A549 (cell line): Measurements from ENCODE around the gene IGF1R. TPM values are rescaled to one million over a fixed set of nuclear protein-coding genes. Genes with fewer than 3 reads are reported as not detected.

Experiments used
- ATAC-seq, 2 experiments: fragments of 200-7000 bp in 1 of 2; fragments of >200 bp in 1 of 2; cut with Nextera tagmentation in 1 of 2; cut with Tn5 transposase in 1 of 2; 3 replicates each; pipeline versions ENCODE4 v1.8.0 to v1.9.1; 2018 to 2020; ENCODE audit warnings: mild to moderate bottlenecking in 1 of 2, moderate library complexity in 1 of 2
- CTCF ChIA-PET: fragments of 300-600 bp; sonication (Branson Sonifier 250); formaldehyde crosslinking; extraction: SDS; loops from one replicate; lab custom pipeline; 2021; ENCODE audit warnings: antibody characterized with exemption, inconsistent platforms; lab: Yijun Ruan, JAX
- POLR2A ChIA-PET: fragments of 350-600 bp; formaldehyde crosslinking; extraction: SDS; loops from one replicate; lab custom pipeline; 2021; ENCODE audit warnings: antibody characterized with exemption, inconsistent platforms; lab: Yijun Ruan, JAX
- DNase-seq, 2 experiments: peaks; one replicate each; pipeline versions ENCODE4 v3.0.0 to v3.0.0-alpha.2; 2011 to 2016; ENCODE audit warnings: low read depth in 1 of 2, low spot score in 1 of 2
- FAIRE-seq: peaks from 2 replicates; lab custom pipeline; 2011; peaks lifted over from hg19 to GRCh38; lab: Jason Lieb, UNC
- H3K27ac ChIP-seq, 2 experiments: fragments of >200 bp; sonication (Bioruptor Twin); formaldehyde crosslinking; 3 replicates each; pipeline ENCODE4 v1.5.1; 2016 to 2017
- H3K4me1 ChIP-seq: fragments of >200 bp; sonication (Bioruptor Twin); formaldehyde crosslinking; 3 replicates; pipeline ENCODE4 v1.6.1; 2016
- H3K4me2 ChIP-seq: fragments of >200 bp; sonication (Bioruptor Twin); formaldehyde crosslinking; 3 replicates; pipeline ENCODE4 v1.6.1; 2016
- H3K4me3 ChIP-seq: fragments of >200 bp; sonication (Bioruptor Twin); formaldehyde crosslinking; 3 replicates; pipeline ENCODE4 v1.5.1; 2016
- H3K9me3 ChIP-seq: fragments of >200 bp; sonication (Bioruptor Twin); formaldehyde crosslinking; 3 replicates; pipeline ENCODE4 v1.6.1; 2016
- ATOH8 ChIP-seq: fragments of 250-450 bp; sonication (Bioruptor Pico); IDR thresholded peaks from 2 replicates; pipeline ENCODE4 v1.5.0; 2020; ENCODE audit warnings: low read depth, mild to moderate bottlenecking, moderate library complexity
- CBX2 ChIP-seq: fragments of 200-600 bp; sonication (generic); IDR thresholded peaks from 2 replicates; pipeline ENCODE4 v1.6.1; 2016; ENCODE audit warnings: low read depth, mild to moderate bottlenecking, borderline replicate concordance
- CEBPB ChIP-seq, 2 experiments: fragments of >200 bp in 1 of 2; sonication (Bioruptor Twin) in 1 of 2; formaldehyde crosslinking in 1 of 2; IDR thresholded peaks; 2 replicates each; pipeline ENCODE4 v1.6.1; 2012 to 2016
- CHD2 ChIP-seq: fragments of 150-350 bp; IDR thresholded peaks from 2 replicates; pipeline ENCODE4 v1.6.1; 2014; ENCODE audit warnings: low read length; ENCODE audit not compliant: partially characterized antibody
- CHD4 ChIP-seq: fragments of 200-600 bp; sonication (generic); IDR thresholded peaks from 2 replicates; pipeline ENCODE4 v1.6.1; 2016; ENCODE audit warnings: antibody characterized with exemption, mild to moderate bottlenecking, borderline replicate concordance
- EHF ChIP-seq: fragments of 250-450 bp; sonication (Bioruptor Pico); IDR thresholded peaks from 2 replicates; pipeline ENCODE4 v1.5.0; 2020; ENCODE audit warnings: mild to moderate bottlenecking
- EHMT2 ChIP-seq: fragments of 200-600 bp; sonication (generic); IDR thresholded peaks from 2 replicates; pipeline ENCODE4 v1.6.1; 2016; ENCODE audit warnings: antibody characterized with exemption, low read depth, mild to moderate bottlenecking, moderate library complexity
- ELK1 ChIP-seq: fragments of 150-350 bp; IDR thresholded peaks from 2 replicates; pipeline ENCODE4 v1.6.1; 2014; ENCODE audit warnings: low read depth, mild to moderate bottlenecking, low read length
- EP300 ChIP-seq, 2 experiments: fragments of >200 bp; sonication (Bioruptor Twin); formaldehyde crosslinking; IDR thresholded peaks; 2 replicates in 1 of 2; 3 replicates in 1 of 2; pipeline ENCODE4 v1.6.1; 2016 to 2017
- ESRRA ChIP-seq: fragments of 150-350 bp; IDR thresholded peaks from 2 replicates; pipeline ENCODE4 v1.6.1; 2014; ENCODE audit warnings: mild to moderate bottlenecking, low read length, borderline replicate concordance
- FOSB ChIP-seq: fragments of 250-450 bp; sonication (Bioruptor Pico); IDR thresholded peaks from 2 replicates; pipeline ENCODE4 v1.5.0; 2020; ENCODE audit warnings: mild to moderate bottlenecking, moderate library complexity
- FOSL2 ChIP-seq, 2 experiments: fragments of 450-650 bp in 1 of 2; fragments of >200 bp in 1 of 2; sonication (Bioruptor Twin) in 1 of 2; formaldehyde crosslinking; IDR thresholded peaks; 2 replicates each; pipeline versions ENCODE4 v1.5.0 to v1.6.1; 2016 to 2020; ENCODE audit warnings: mild to moderate bottlenecking in 1 of 2, moderate library complexity in 1 of 2
- GATA3 ChIP-seq: IDR thresholded peaks from 2 replicates; pipeline ENCODE4 v1.6.1; 2012; ENCODE audit warnings: borderline replicate concordance
- HEYL ChIP-seq: fragments of 250-450 bp; sonication (Bioruptor Pico); IDR thresholded peaks from 2 replicates; pipeline ENCODE4 v1.8.0; 2021; ENCODE audit warnings: mild to moderate bottlenecking, moderate library complexity
- HOXA7 ChIP-seq: fragments of 250-450 bp; sonication (Bioruptor Pico); IDR thresholded peaks from 2 replicates; pipeline ENCODE4 v1.5.0; 2020; ENCODE audit warnings: mild to moderate bottlenecking, moderate library complexity
- HOXB5 ChIP-seq: fragments of 250-450 bp; sonication (Bioruptor Pico); IDR thresholded peaks from 2 replicates; pipeline ENCODE4 v1.5.0; 2020; ENCODE audit warnings: mild to moderate bottlenecking, moderate library complexity
- KDM1A ChIP-seq: fragments of 200-600 bp; sonication (generic); IDR thresholded peaks from 2 replicates; pipeline ENCODE4 v1.6.1; 2016; ENCODE audit warnings: low read depth, mild to moderate bottlenecking
- MAFK ChIP-seq: fragments of 450-650 bp; IDR thresholded peaks from 2 replicates; pipeline ENCODE4 v1.6.1; 2014; ENCODE audit not compliant: partially characterized antibody
- NPAS2 ChIP-seq: fragments of 250-450 bp; sonication (Bioruptor Pico); IDR thresholded peaks from 2 replicates; pipeline ENCODE4 v1.8.0; 2022; ENCODE audit warnings: mild to moderate bottlenecking, moderate library complexity, borderline replicate concordance
- PBX3 ChIP-seq: IDR thresholded peaks from 2 replicates; pipeline ENCODE4 v1.6.1; 2012
- PHF8 ChIP-seq: fragments of 200-600 bp; sonication (generic); IDR thresholded peaks from 2 replicates; pipeline ENCODE4 v1.6.1; 2016; ENCODE audit warnings: low read depth, mild to moderate bottlenecking, antibody characterized with exemption, moderate library complexity, borderline replicate concordance
- RNF2 ChIP-seq: fragments of 200-600 bp; sonication (generic); IDR thresholded peaks from 2 replicates; pipeline ENCODE4 v1.6.1; 2016; ENCODE audit warnings: low read depth, mild to moderate bottlenecking, antibody characterized with exemption, moderate library complexity, borderline replicate concordance
- TFCP2L1 ChIP-seq: fragments of 250-450 bp; sonication (Bioruptor Pico); IDR thresholded peaks from 2 replicates; pipeline ENCODE4 v1.5.0; 2021; ENCODE audit warnings: mild to moderate bottlenecking
- TP53 ChIP-seq: fragments of 250-450 bp; sonication (Bioruptor Pico); IDR thresholded peaks from 2 replicates; pipeline ENCODE4 v1.5.0; 2021; ENCODE audit warnings: mild to moderate bottlenecking, moderate library complexity
- ZFP36 ChIP-seq: fragments of 450-650 bp; IDR thresholded peaks from 2 replicates; pipeline ENCODE4 v1.6.1; 2014; ENCODE audit warnings: borderline replicate concordance; ENCODE audit not compliant: partially characterized antibody
- ZNF302 ChIP-seq: fragments of 250-450 bp; sonication (Bioruptor Pico); IDR thresholded peaks from 2 replicates; pipeline ENCODE4 v1.9.0; 2021; ENCODE audit warnings: inconsistent platforms, mild to moderate bottlenecking, moderate library complexity
- WGBS: methylation state at CpG from one replicate; pipeline ENCODE4 v1.1.6; 2017; ENCODE audit errors: missing lambda C conversion rate; 5-methylcytosine and 5-hydroxymethylcytosine counted together
- polyA plus RNA-seq, 4 experiments: library from polyadenylated mRNA; depleted of rRNA in 3 of 4; stranded (reverse); fragments of >200 nt; fragmentation: RNase III in 1 of 4; extraction: RNeasy Plus Mini Kit Qiagen cat#74134 plus additional on column Dnase treatment in 1 of 4; gene quantifications; 2 replicates in 3 of 4; 3 replicates in 1 of 4; pipeline ENCODE4 v1.2.3, GENCODE V29; 2011 to 2017
- TF ChIP-seq, protein P1 (sequence below): IDR thresholded peaks from 2 replicates; pipeline ENCODE4 v1.6.1; 2012
- TF ChIP-seq, protein P2 (sequence below): fragments of >200 bp; sonication (Bioruptor Twin); formaldehyde crosslinking; IDR thresholded peaks from 3 replicates; pipeline ENCODE4 v1.6.1; 2016
- TF ChIP-seq, protein P3 (sequence below): fragments of 200-600 bp; sonication (generic); IDR thresholded peaks from 2 replicates; pipeline ENCODE4 v1.6.1; 2016; ENCODE audit warnings: antibody characterized with exemption, mild to moderate bottlenecking, moderate library complexity

The IGF1R gene
- polyA plus RNA-seq, 2 of the 4 experiments (the other 2 are of a cell fraction) = 42.6 to 69.5 TPM

- peaks cover 96% of the 10 kb centered on the region for H3K4me1 ChIP-seq
Measured at GRCh38 chr15:98870788-98871187, 222.4 kb downstream of the IGF1R start.

GRCh38 chr15:98872774-98873173, 224.4 kb downstream of the IGF1R start:
- FAIRE-seq (peak; percentile 97), DNase-seq (peak in 1 of 2 experiments; percentile 95), ATAC-seq (peak; percentile 67 to 74)
- peak overlapping the region; percentile 26; the same call in 2 of the 3 replicates for H3K4me3 ChIP-seq
- H3K4me2 ChIP-seq = peak overlapping the region; percentile 79
- H3K9me3 ChIP-seq = no peaks in the 10 kb centered on the region
- peaks cover 96% of the 10 kb centered on the region for H3K4me1 ChIP-seq
- POLR2A ChIA-PET = interaction anchor here (1.5 to 4.4 kb wide), 6 partner anchors 10 to 204 kb away, joined by 6 to 61 read pairs (median 14); no protein-coding TSS in a partner anchor
- CTCF ChIA-PET = interaction anchor here (0.7 to 6.6 kb wide), 17 partner anchors 10 to 431 kb away, joined by 3 to 97 read pairs (median 11); no protein-coding TSS in a partner anchor
- H3K27ac ChIP-seq = peak overlapping the region; percentile 95 to 97
- WGBS = under 1% methylated on average over 3 of the region's 3 CpGs
- TF ChIP-seq FOSL2 (IDR thresholded peaks at IDR 0.05) = peak; percentile 56
- TF ChIP-seq FOSL2 (CRISPR knock-in tag; IDR thresholded peaks at IDR 0.05) = peak; percentile 69
- no peak for TF ChIP-seq HOXB5 (CRISPR knock-in tag)
- TF ChIP-seq EHF = no peak
- TF ChIP-seq EP300 (IDR thresholded peaks at IDR 0.05) = peak; percentile 95 to 96; a peak in 4 of 5 replicates
- TF ChIP-seq KDM1A = no peak
- no peak for TF ChIP-seq MAFK
- peak; percentile 40 to 66 for TF ChIP-seq CEBPB (IDR thresholded peaks at IDR 0.05)
- TF ChIP-seq TFCP2L1 (CRISPR knock-in tag) = no peak
- TF ChIP-seq GATA3 = peak; percentile 96
- TF ChIP-seq HEYL (CRISPR knock-in tag) = no peak
- TF ChIP-seq EHMT2 = no peak
- no peak for TF ChIP-seq ZFP36
- no peak for TF ChIP-seq HOXA7 (CRISPR knock-in tag)
- TF ChIP-seq, protein P1, sequence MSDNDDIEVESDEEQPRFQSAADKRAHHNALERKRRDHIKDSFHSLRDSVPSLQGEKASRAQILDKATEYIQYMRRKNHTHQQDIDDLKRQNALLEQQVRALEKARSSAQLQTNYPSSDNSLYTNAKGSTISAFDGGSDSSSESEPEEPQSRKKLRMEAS = peak; percentile 66; the same call in 1 of the 2 replicates
- no peak for TF ChIP-seq ZNF302 (CRISPR knock-in tag)
- TF ChIP-seq CBX2 = no peak
- peak; percentile 68; the same call in 1 of the 2 replicates for TF ChIP-seq PBX3
- no peak for TF ChIP-seq ELK1
- TF ChIP-seq, protein P2, sequence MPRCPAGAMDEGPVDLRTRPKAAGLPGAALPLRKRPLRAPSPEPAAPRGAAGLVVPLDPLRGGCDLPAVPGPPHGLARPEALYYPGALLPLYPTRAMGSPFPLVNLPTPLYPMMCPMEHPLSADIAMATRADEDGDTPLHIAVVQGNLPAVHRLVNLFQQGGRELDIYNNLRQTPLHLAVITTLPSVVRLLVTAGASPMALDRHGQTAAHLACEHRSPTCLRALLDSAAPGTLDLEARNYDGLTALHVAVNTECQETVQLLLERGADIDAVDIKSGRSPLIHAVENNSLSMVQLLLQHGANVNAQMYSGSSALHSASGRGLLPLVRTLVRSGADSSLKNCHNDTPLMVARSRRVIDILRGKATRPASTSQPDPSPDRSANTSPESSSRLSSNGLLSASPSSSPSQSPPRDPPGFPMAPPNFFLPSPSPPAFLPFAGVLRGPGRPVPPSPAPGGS = no peak; the same call in none of the 3 replicates
- no peak for TF ChIP-seq FOSB
- TF ChIP-seq, protein P3, sequence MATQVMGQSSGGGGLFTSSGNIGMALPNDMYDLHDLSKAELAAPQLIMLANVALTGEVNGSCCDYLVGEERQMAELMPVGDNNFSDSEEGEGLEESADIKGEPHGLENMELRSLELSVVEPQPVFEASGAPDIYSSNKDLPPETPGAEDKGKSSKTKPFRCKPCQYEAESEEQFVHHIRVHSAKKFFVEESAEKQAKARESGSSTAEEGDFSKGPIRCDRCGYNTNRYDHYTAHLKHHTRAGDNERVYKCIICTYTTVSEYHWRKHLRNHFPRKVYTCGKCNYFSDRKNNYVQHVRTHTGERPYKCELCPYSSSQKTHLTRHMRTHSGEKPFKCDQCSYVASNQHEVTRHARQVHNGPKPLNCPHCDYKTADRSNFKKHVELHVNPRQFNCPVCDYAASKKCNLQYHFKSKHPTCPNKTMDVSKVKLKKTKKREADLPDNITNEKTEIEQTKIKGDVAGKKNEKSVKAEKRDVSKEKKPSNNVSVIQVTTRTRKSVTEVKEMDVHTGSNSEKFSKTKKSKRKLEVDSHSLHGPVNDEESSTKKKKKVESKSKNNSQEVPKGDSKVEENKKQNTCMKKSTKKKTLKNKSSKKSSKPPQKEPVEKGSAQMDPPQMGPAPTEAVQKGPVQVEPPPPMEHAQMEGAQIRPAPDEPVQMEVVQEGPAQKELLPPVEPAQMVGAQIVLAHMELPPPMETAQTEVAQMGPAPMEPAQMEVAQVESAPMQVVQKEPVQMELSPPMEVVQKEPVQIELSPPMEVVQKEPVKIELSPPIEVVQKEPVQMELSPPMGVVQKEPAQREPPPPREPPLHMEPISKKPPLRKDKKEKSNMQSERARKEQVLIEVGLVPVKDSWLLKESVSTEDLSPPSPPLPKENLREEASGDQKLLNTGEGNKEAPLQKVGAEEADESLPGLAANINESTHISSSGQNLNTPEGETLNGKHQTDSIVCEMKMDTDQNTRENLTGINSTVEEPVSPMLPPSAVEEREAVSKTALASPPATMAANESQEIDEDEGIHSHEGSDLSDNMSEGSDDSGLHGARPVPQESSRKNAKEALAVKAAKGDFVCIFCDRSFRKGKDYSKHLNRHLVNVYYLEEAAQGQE = no peak
- no peak for TF ChIP-seq NPAS2 (CRISPR knock-in tag)
- no peak for TF ChIP-seq CHD2
- no peak for TF ChIP-seq CHD4

More at GRCh38 chr15:98870788-98871187, 222.4 kb downstream of the IGF1R start:
- ATAC-seq (no peak), DNase-seq (no peak), FAIRE-seq (no peak)
- WGBS = 94% methylated on average over 6 of the region's 6 CpGs
- Histone ChIP-seq H3K9me3 (no peaks in the 10 kb centered on the region), H3K27ac (peak overlapping the region; percentile 95 to 97), H3K4me3 (no peak overlapping the region), H3K4me2 (no peak overlapping the region)
- no peak for TF ChIP-seq PHF8
- no peak for TF ChIP-seq ATOH8 (CRISPR knock-in tag)
- TF ChIP-seq FOSL2 (IDR thresholded peaks at IDR 0.05) = no peak
- no peak for TF ChIP-seq FOSL2 (CRISPR knock-in tag; IDR thresholded peaks at IDR 0.05)
- no peak for TF ChIP-seq TP53 (CRISPR knock-in tag)
- TF ChIP-seq FOSB = no peak
- no peak for TF ChIP-seq ESRRA
- TF ChIP-seq RNF2 = no peak
- POLR2A ChIA-PET = no interaction called here
- CTCF ChIA-PET = interaction anchor here (1.4 to 6.6 kb wide), 5 partner anchors 11 to 223 kb away, joined by 3 to 97 read pairs (median 12); partner anchors contain the start of gene IGF1R
